ENCODE measurements around the gene BIN1.
"Not testable (repeated sequence)": the region's sequence is repeated elsewhere in the genome, so short reads cannot be mapped to it uniquely, and the experiment has no call there.

BIN1 gene

GRCh38 chr2:127130421-127130820 is 23.5 kb upstream of the BIN1 start:
- DNase-seq = no peak

- DNase-seq = no peak
Measured at GRCh38 chr2:127129937-127130336, 23.0 kb upstream of the BIN1 start.

GRCh38 chr2:127128445-127128904 is 21.5 kb upstream of the BIN1 start:
- DNase-seq = no peak

GRCh38 chr2:127125821-127126220 is 18.9 kb upstream of the BIN1 start:
- no peak for DNase-seq

GRCh38 chr2:127124426-127124825 is 17.5 kb upstream of the BIN1 start:
- DNase-seq = no peak

GRCh38 chr2:127122361-127123027 is 15.5 kb upstream of the BIN1 start:
- DNase-seq = no peak

- DNase-seq = no peak
Measured at GRCh38 chr2:127121776-127122176, 14.8 kb upstream of the BIN1 start.

GRCh38 chr2:127121353-127121752 is 14.4 kb upstream of the BIN1 start:
- DNase-seq = no peak

GRCh38 chr2:127120408-127120807 is 13.5 kb upstream of the BIN1 start:
- DNase-seq = not testable (repeated sequence)

- no peak for DNase-seq
Measured at GRCh38 chr2:127118467-127118866, 11.5 kb upstream of the BIN1 start.

- no peak for DNase-seq
Measured at GRCh38 chr2:127118038-127118437, 11.1 kb upstream of the BIN1 start.

- DNase-seq = no peak
Measured at GRCh38 chr2:127117603-127118002, 10.6 kb upstream of the BIN1 start.

GRCh38 chr2:127115471-127116199 is 8.7 kb upstream of the BIN1 start:
- no peak for DNase-seq

- DNase-seq = no peak
Measured at GRCh38 chr2:127110985-127111384, 4.0 kb upstream of the BIN1 start.

- DNase-seq = no peak
Measured at GRCh38 chr2:127108090-127108523, 1.2 kb upstream of the BIN1 start.

GRCh38 chr2:127107622-127107999 is 657 bp upstream of the BIN1 start:
- DNase-seq = no peak

- no peak for DNase-seq
Measured at GRCh38 chr2:127106457-127106990, 430 bp downstream of the BIN1 start.

GRCh38 chr2:127105656-127106456 is 1.1 kb downstream of the BIN1 start:
- no peak for DNase-seq

GRCh38 chr2:127104881-127105655 is 1.9 kb downstream of the BIN1 start:
- no peak for DNase-seq

- no peak for DNase-seq
Measured at GRCh38 chr2:127104166-127104660, 2.7 kb downstream of the BIN1 start.

GRCh38 chr2:127103243-127104165 is 3.5 kb downstream of the BIN1 start:
- DNase-seq = no peak

Data from activated CD4-positive, CD25-positive, alpha-beta regulatory T cell (primary cell).